Activated CD8-positive, alpha-beta memory T cell treated with anti-CD3 and anti-CD28 coated beads, Interleukin-2, amount 50 U/mL, for 4 hours (primary cell): ENCODE measurements around the gene SUSD5.

ENCODE experiments used
- DNase-seq: peaks from one replicate; pipeline ENCODE4 v3.0.0-alpha.2; 2020

Gene SUSD5

DNA sequence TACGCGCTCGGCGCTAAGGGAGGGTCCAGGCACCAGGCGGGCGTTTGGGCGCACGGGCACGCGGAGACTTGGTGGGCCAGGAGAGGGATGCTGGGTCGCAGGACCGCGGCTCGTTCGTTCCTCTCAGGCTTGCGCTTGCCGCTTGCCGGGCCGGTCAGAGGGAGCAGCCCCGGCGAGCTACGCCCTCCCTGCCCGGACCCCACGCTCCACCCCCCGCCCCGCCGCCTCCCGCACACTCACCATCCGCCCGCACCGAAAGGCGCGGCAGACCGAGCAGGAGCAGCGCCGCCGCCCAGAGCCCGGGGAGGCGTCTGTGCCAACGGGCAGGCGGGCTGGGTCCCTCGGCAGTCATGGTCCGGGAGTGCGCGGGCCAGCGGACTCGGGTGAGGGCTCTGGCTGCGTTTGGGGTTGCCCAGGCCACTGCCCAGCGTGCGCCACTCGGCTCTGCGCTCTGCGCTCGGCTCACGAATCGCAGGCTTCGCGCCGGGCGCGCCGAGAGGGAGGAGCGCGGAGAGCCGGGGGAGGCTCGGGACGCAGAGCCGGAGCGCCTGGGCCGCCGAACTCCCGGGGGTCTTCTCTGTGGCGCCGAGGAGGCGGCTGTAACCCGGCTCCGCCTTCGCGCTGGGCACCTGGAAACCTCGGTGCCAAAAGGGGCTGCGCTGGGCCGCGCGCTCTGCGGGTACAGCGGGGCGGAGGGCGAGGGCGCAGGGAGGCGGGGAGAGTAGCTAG is at the start of gene SUSD5:
Gene SUSD5, minus strand, starts transcription at position 365 of the 729 bp plus-strand sequence. Its CDS starts 13 bp downstream, at position 352.
- DNase-seq: no peak

- DNase-seq: no peak
Measured at GRCh38 chr3:33260104-33260503, 41.5 kb upstream of the SUSD5 start.

GRCh38 chr3:33256249-33256648 is 37.6 kb upstream of the SUSD5 start:
- no peak for DNase-seq

DNA sequence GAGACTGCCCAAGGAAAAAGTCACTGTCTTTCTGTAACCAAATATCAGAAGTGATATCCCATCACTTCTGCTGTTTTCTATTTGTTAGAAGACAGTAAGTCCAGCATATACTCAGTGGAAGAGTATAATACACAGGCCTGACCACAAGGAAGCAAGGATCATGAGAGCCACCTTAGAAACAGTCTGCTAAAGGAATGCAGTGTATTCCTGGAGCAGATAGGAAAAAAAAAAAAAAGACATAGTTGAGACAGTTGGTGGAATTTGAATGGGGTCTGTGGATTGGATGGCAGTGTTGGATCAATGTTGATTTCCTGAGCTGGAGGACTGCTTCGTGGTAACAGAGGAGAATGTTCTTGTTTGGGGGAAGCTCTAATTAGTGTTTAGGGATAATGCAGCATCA is 32.1 kb upstream of the SUSD5 start:
- DNase-seq: no peak

DNA sequence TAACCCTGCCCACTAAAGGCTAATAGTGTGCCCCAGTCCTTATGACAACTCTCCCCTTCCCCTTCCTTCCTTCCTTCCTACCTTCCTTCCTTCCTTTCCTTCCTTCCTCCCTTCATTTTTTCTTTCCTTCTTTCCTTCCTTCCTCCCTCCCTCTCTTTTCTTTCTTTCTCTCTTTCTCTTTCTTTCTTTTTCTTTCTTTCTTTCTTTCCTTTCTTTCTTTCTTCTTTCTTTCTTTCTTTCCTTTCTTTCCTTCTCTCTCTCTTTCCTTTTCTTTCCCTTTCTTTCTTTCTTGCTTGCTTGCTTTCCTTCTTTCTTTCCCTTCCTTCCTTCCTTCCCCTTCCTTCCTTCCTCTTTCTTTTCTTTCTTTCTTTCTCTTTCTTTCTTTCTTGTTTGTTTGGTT is 28.2 kb upstream of the SUSD5 start:
- DNase-seq: no peak

DNA sequence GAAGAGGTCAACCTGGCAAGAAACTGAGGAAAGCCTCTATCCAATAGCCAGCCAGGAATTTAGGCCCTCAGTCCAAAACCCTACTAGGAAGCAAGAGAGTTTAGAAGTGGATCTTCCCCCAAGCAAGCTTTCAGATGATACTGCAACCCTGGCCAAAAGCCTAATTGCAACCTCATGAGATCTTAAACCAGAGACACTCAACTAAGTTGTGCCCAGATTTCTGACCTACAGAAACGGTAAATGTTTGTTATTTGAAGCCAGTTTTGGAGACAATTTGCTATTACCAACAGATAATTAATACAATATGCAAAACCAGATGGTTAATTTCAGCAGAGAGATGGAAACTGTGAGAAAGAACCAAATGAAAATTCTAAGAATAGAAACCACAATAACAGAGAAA is 21.7 kb upstream of the SUSD5 start:
- DNase-seq: no peak

- no peak for DNase-seq
Measured at GRCh38 chr3:33238923-33239322, 20.3 kb upstream of the SUSD5 start.

DNA sequence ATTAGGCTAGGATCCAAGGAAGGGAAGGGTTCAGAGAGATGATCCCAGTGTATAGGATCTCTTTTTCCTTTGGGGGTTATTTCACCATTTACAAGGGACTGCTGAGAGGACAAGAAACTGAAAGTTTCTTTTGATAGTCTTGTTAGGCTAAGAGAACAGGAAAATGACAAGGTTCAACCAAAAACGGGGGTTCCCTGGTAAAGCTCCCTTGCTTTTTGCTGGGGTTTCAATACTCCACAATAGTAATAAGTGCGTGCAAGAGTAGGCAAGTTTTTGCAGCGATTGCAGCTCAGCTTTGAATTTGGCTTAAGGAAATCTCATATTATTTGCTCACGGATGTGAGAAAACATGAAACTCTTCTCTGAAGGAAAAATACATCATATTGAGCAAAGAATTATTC is 18.8 kb upstream of the SUSD5 start:
- no peak for DNase-seq

- no peak for DNase-seq
Measured at GRCh38 chr3:33236005-33236404, 17.4 kb upstream of the SUSD5 start.

DNA sequence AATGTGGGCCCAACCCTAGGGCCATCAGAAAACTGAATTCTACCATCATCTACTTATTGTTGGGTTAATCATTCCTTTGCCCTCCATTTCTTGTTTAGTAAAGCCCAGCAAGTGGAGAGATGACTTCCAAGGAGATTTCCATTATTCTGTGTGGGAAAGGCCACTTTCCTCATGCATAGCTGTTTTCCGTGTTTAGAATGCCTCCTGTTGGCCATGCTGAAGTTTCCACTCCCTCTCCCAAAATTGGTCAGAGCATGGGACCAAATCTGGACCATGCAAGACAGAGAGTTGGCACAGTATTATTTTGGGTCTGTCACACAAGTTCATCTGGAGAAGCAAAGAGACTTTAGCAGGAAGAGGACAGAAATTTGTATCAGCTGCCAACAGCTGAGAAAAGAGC is 15.3 kb upstream of the SUSD5 start:
- no peak for DNase-seq

DNA sequence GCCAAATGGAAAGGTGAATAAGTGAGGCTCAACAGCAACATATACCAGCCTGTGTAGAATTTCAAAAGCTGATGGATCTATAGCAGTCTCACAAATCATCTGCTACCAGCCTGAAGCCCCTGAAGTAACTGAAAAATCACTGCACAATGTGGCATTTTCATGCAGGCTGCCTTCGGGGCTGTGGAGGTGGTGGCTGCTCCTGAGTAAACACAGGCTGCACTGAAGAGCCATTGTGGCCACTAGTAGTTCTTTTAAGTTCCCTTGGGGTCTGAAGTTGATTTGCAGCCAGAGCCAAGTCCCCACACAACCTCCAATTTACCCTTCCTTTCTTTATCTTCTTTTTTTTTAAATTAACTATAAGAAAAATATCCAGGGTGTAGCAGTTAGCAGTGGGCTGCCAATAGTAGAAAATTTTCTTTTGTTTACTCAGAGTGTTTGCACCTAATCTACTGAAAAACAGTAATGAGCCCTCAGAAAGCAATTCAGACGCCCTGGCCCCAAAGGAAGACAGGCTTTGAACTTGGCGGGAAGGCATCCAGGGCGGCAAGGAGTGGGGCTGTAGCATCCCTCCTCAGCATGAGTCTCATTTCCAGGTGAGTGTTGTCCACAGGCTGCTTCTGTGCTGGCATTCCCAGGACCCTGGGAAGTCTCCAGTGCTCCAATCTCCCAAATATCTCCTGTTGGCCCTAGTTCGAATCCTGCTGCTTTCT is 13.3 kb upstream of the SUSD5 start:
- DNase-seq: no peak

- no peak for DNase-seq
Measured at GRCh38 chr3:33229947-33230346, 11.3 kb upstream of the SUSD5 start.

- no peak for DNase-seq
Measured at GRCh38 chr3:33229066-33229465, 10.5 kb upstream of the SUSD5 start.

DNA sequence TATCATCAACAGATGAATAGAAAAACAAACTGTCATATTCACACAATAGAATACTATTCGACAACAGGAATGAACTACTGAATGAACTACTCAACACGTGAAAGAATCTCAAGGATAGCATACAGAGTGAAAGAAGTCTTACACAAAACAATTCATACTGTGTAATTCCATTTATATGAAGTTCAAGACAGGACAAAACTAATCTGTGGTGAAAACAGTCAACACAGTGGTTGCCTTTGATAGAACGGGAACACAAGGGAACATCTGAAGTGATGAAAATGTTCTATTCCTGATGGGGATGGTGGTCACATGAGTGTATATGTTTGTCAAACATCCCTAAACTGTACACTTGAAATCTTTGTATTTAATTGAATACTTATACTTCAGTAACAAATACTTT is 2.6 kb upstream of the SUSD5 start:
- no peak for DNase-seq

- DNase-seq: no peak
Measured at GRCh38 chr3:33219175-33219487, 521 bp upstream of the SUSD5 start.

GRCh38 chr3:33217866-33218445 is 654 bp downstream of the SUSD5 start:
- no peak for DNase-seq

DNA sequence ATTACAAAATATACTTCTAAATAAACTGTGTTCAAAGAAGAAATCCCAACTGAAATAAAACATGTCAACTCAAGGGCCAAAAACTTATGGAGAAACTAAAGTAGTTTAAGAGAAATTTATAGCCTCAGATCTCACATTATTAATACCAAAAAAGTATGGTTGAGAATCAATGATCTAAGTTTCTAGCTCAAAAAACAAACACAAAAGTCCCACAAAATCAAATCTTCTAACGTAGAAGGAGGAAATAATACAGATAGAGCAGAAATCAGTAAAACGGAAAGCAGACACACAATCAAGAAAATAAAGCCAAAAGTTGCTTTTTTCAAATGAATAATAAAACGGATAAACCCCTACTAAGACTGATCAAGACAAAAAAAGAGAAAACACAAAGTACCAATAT is 2.9 kb downstream of the SUSD5 start:
- DNase-seq: no peak

DNA sequence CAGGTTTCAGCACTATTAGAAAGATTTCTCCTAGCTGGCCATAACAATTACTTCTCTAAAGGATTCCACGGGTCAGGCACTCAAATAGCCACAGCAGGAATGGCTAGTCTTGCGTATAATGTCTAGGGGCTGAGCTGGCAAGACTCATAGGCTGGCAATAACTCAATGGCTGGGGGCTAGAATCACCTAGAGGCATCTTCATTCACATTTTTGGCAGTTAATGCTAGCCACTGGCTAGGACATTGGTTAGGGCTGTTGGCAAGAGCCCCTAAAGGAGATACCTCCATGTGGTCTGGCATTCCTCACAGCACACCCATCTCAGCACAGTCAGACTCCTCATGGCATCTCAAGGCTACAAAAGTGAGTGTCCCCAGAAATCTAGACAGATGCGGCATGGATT is 6.2 kb downstream of the SUSD5 start:
- no peak for DNase-seq

GRCh38 chr3:33211444-33211843 is 7.2 kb downstream of the SUSD5 start:
- no peak for DNase-seq

DNA sequence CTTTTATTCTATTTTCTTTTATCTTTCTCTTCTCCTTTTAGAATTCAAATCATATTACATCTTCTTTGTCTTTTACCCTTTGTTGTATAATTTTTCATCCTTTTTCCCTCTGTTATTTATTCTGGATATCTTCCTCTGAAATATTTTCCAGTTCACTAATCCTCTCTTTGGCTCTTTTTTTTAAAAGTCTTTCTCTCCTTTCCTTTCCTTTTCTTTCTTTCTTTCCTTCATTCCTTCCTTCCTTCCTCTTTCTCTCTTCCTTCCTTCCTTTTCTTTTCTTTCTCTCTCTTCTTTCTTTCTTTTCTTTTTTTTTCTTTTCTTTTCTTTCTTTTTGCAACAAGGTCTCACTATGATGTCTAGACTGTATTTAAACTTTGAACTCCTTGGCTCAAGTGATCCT is 9.3 kb downstream of the SUSD5 start:
- DNase-seq: no peak

- no peak for DNase-seq
Measured at GRCh38 chr3:33202711-33203457, 15.7 kb downstream of the SUSD5 start.

DNA sequence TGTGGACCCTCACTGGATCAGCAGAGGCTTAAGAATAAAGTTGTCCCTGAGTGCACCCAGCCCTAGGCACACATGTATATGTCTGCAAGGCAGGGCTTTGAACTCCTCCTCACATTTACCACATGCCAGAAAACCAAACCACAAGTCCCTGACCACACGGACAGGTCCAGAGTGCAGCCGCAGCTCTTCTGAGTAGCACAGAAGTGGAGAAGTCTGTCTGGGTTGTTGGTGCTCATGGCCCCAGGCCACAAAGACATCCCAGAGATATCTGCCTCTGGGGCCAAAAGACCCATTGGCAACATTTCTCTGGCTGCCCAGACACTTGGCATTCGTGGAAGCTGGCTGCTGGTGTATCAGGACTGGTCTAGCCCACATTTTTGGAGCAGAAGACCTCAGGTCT is 17.4 kb downstream of the SUSD5 start:
- DNase-seq: no peak

GRCh38 chr3:33196538-33196937 is 22.1 kb downstream of the SUSD5 start:
- no peak for DNase-seq

GRCh38 chr3:33194303-33194702 is 24.3 kb downstream of the SUSD5 start:
- no peak for DNase-seq
